Subcutaneous abdominal adipose tissue (tissue), 5 donors: ENCODE measurements around the gene KRT75.

Experiments
- H3K27ac ChIP-seq: one replicate; pipeline ENCODE4 v1.7.0; 2013; ENCODE audit warnings: low read depth, mild to moderate bottlenecking, inconsistent platforms, low read length, moderate library complexity
- H3K27me3 ChIP-seq, 5 donors: one replicate each; pipeline ENCODE4 v1.7.0; 2013; ENCODE audit warnings: low read length in 5 of 5, inconsistent platforms in 1 of 5; ENCODE audit not compliant: control insufficient read depth in 5 of 5, insufficient read depth in 4 of 5
- H3K36me3 ChIP-seq, 5 donors: one replicate each; pipeline ENCODE4 v1.7.0; 2013; ENCODE audit warnings: low read length in 5 of 5; ENCODE audit not compliant: control insufficient read depth in 5 of 5, insufficient read depth in 5 of 5
- H3K4me1 ChIP-seq, 5 donors: one replicate each; pipeline ENCODE4 v1.7.0; 2013; ENCODE audit warnings: low read length in 5 of 5, mild to moderate bottlenecking in 3 of 5, moderate library complexity in 1 of 5; ENCODE audit not compliant: control insufficient read depth in 5 of 5, insufficient read depth in 5 of 5
- H3K4me3 ChIP-seq, 5 donors: one replicate each; pipeline ENCODE4 v1.7.0; 2013; ENCODE audit warnings: low read length in 5 of 5, low read depth in 1 of 5
- H3K9ac ChIP-seq, 5 donors: one replicate each; pipeline ENCODE4 v1.7.0; 2013; ENCODE audit warnings: low read length in 5 of 5, mild to moderate bottlenecking in 4 of 5, moderate library complexity in 3 of 5
- H3K9me3 ChIP-seq, 5 donors: one replicate each; pipeline ENCODE4 v1.7.0; 2013; ENCODE audit warnings: low read length in 5 of 5; ENCODE audit not compliant: control insufficient read depth in 5 of 5
- donor health status: healthy.
- donor health status: healthy.
- donor health status: healthy.
- donor health status: healthy.
- donor health status: healthy.

The KRT75 gene

DNA sequence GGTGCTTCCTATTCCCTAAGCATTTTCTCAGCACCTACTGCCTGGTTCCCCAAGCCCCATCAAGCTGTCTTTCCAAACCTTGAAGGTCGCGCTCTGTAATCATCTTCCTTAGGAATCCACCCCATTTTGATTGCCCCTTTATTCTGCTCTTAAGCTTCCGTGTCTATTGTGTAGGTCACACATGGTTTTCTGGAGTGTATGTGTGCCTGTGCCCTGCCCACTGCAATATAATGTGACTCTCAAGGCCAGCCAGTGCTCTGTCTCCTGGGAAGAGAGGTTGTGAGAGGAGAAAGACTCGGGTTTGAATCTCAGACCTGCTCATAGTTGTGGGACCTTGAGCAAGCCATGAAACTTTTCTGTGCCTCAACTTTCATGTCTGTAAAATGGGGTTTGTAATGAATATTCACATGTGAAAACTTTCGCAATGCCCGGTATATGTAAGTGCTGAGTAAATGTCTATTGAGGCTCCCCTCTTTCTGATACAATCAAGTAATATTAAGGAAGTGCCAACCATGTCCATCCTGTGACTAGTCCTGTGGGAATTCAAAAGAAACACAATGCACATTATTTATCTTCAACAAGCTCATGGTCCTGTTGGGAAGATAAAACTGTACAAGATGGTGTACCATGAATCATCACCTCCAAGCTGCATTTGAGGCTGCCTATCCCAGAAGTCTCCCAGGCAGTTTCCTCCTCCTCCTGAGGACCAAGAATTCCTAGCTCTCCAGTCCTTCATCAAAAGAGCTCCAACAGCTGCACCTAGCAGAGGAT lies 774 bp upstream of the KRT75 start:
- H3K9ac ChIP-seq = no peak overlapping the region
- H3K27me3 ChIP-seq = peaks cover 0 to 2% (median 0%) of the 10 kb centered on the region in 5 donors
- no peaks in the 10 kb centered on the region for H3K36me3 ChIP-seq
- H3K4me1 ChIP-seq = no peaks in the 10 kb centered on the region
- H3K27ac ChIP-seq = no peak overlapping the region
- no peak overlapping the region for H3K4me3 ChIP-seq
- H3K9me3 ChIP-seq = no peaks in the 10 kb centered on the region

GRCh38 chr12:52433501-52434080 lies 580 bp downstream of the KRT75 start:
- Histone ChIP-seq H3K36me3 (no peaks in the 10 kb centered on the region), H3K9ac (no peak overlapping the region), H3K27ac (no peak overlapping the region), H3K9me3 (no peaks in the 10 kb centered on the region), H3K27me3 (peaks cover 0 to 2% (median 0%) of the 10 kb centered on the region in 5 donors), H3K4me3 (no peak overlapping the region), H3K4me1 (no peaks in the 10 kb centered on the region)

- H3K4me3 ChIP-seq = no peak overlapping the region
- H3K27ac ChIP-seq = no peak overlapping the region
- no peaks in the 10 kb centered on the region for H3K4me1 ChIP-seq
- no peak overlapping the region for H3K9ac ChIP-seq
- no peaks in the 10 kb centered on the region for H3K9me3 ChIP-seq
- no peaks in the 10 kb centered on the region for H3K36me3 ChIP-seq
- H3K27me3 ChIP-seq = peaks cover 0 to 2% (median 0%) of the 10 kb centered on the region in 5 donors
Measured at GRCh38 chr12:52432559-52433207, 1.5 kb downstream of the KRT75 start.

DNA sequence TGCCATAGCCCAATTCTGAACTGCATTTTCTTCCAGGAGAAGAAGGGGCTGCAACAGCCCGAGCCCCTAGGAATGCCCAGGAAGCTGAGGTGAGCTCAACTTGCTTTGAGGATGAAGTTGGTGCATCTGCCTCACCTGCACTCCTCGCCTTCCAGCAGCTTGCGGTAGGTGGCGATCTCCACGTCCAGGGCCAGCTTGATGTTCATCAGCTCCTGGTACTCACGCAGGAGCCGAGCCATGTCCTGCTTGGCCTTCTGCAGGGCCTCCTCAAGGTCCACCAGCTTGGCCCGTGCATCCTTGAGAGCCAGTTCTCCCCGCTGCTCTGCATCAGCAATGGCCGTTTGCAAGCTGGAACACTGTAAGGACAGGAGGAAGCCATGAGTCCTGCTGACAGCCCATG lies 6.0 kb downstream of the KRT75 start:
- Histone ChIP-seq H3K27ac (no peak overlapping the region), H3K9ac (no peak overlapping the region), H3K4me1 (peaks cover 0 to 9% (median 8%) of the 10 kb centered on the region in 5 donors), H3K36me3 (no peaks in the 10 kb centered on the region), H3K4me3 (no peak overlapping the region), H3K9me3 (no peaks in the 10 kb centered on the region), H3K27me3 (no peaks in the 10 kb centered on the region)

- H3K9me3 ChIP-seq = no peaks in the 10 kb centered on the region
- no peak overlapping the region for H3K27ac ChIP-seq
- H3K9ac ChIP-seq = no peak overlapping the region
- H3K27me3 ChIP-seq = no peaks in the 10 kb centered on the region
- peaks cover 0 to 13% (median 12%) of the 10 kb centered on the region in 5 donors for H3K4me1 ChIP-seq
- H3K4me3 ChIP-seq = no peak overlapping the region
- H3K36me3 ChIP-seq = no peaks in the 10 kb centered on the region
Measured at GRCh38 chr12:52427083-52427482, 7.1 kb downstream of the KRT75 start.

DNA sequence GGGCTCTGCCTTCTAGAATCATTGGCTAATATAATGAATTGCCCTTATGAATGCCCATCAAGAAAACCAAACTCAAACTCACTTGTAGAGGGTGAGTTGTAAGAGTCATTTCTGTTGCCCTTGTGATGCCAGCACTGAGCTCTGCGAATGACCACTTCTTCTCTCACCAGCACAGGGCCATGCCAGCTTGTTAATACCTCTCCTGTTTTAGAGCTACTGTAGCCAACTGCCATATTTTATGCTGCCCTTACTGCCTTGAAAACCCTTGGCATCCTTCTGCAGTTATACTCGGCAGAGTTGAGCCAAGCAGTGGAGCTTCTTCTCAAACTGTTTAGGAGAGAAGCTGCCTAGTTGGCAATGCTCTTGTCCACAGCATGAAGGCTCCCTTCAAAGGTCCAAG lies 8.1 kb downstream of the KRT75 start:
- Histone ChIP-seq H3K27ac (no peak overlapping the region), H3K27me3 (no peaks in the 10 kb centered on the region), H3K4me1 (peaks cover 0 to 13% (median 12%) of the 10 kb centered on the region in 5 donors), H3K9me3 (no peaks in the 10 kb centered on the region), H3K4me3 (no peak overlapping the region), H3K9ac (no peak overlapping the region), H3K36me3 (no peaks in the 10 kb centered on the region)

GRCh38 chr12:52425466-52425865 lies 8.7 kb downstream of the KRT75 start:
- H3K4me3 ChIP-seq = no peak overlapping the region
- H3K36me3 ChIP-seq = no peaks in the 10 kb centered on the region
- no peaks in the 10 kb centered on the region for H3K27me3 ChIP-seq
- H3K27ac ChIP-seq = no peak overlapping the region
- no peaks in the 10 kb centered on the region for H3K9me3 ChIP-seq
- H3K9ac ChIP-seq = no peak overlapping the region
- peaks cover 0 to 13% (median 12%) of the 10 kb centered on the region in 5 donors for H3K4me1 ChIP-seq

- no peak overlapping the region for H3K27ac ChIP-seq
- no peaks in the 10 kb centered on the region for H3K36me3 ChIP-seq
- H3K9me3 ChIP-seq = no peaks in the 10 kb centered on the region
- no peaks in the 10 kb centered on the region for H3K27me3 ChIP-seq
- peak overlapping the region in 1 of 5 donors; percentile 15 for H3K9ac ChIP-seq
- no peak overlapping the region for H3K4me3 ChIP-seq
- peaks cover 0 to 13% (median 12%) of the 10 kb centered on the region in 5 donors for H3K4me1 ChIP-seq
Measured at GRCh38 chr12:52423661-52424500, 10.3 kb downstream of the KRT75 start.

DNA sequence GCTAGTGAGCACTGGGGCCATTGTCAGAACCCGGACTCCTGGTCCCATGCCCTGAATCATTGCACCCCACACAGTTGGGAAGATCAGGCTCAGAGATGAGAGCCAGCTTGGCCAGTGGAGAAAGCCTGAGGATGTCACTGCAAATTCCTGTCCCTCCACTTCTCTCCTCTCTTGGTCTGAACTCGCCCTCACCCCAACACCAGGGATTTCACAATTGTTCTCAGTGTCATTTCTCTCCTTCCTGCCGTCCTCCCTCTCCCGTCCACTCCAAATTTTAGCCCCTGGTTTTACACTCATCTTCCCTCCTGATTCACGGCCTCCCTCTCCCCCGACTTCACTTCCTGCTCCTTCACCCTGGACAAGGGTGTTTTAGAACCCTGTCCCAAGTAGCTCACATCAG lies 11.1 kb downstream of the KRT75 start:
- peaks cover 0 to 13% (median 12%) of the 10 kb centered on the region in 5 donors for H3K4me1 ChIP-seq
- H3K9me3 ChIP-seq = no peaks in the 10 kb centered on the region
- H3K9ac ChIP-seq = peak overlapping the region in 2 of 5 donors; percentile 7 to 15
- no peaks in the 10 kb centered on the region for H3K27me3 ChIP-seq
- no peak overlapping the region for H3K27ac ChIP-seq
- no peaks in the 10 kb centered on the region for H3K36me3 ChIP-seq
- H3K4me3 ChIP-seq = no peak overlapping the region
